Right atrium auricular region (tissue), 2 donors: Measurements from ENCODE around the gene WFS1. TPM values are rescaled to one million over a fixed set of nuclear protein-coding genes. Genes with fewer than 3 reads are reported as not detected.

ENCODE experiments used
- DNase-seq: peaks from one replicate; pipeline ENCODE4 v3.0.0-alpha.2; 2019; ENCODE audit warnings: low spot score
- H3K27ac ChIP-seq, 2 donors: fragments of 200-600 bp; sonication (generic); 1 replicate in 1 of 2; 2 replicates in 1 of 2; pipeline ENCODE4 v1.5.1; 2016 to 2019
- H3K27me3 ChIP-seq, 2 donors: fragments of 200-600 bp; sonication (generic); one replicate each; pipeline versions ENCODE4 v1.5.1 to v1.6.0; 2017 to 2019
- H3K36me3 ChIP-seq: fragments of 200-600 bp; sonication (generic); one replicate; pipeline ENCODE4 v1.5.1; 2016
- H3K4me1 ChIP-seq, 2 donors: fragments of 200-600 bp; sonication (generic); one replicate each; pipeline versions ENCODE4 v1.5.1 to v1.6.0; 2017 to 2019
- H3K4me3 ChIP-seq, 2 donors: fragments of 200-600 bp; sonication (generic); 1 replicate in 1 of 2; 2 replicates in 1 of 2; pipeline ENCODE4 v1.5.1; 2017 to 2019; ENCODE audit warnings: mild to moderate bottlenecking in 1 of 2, moderate library complexity in 1 of 2
- H3K9me3 ChIP-seq, 2 donors: fragments of 200-600 bp; sonication (generic); one replicate each; pipeline ENCODE4 v1.5.1; 2019
- CTCF ChIP-seq, 2 donors: fragments of 200-600 bp; sonication (generic); IDR thresholded peaks; one replicate each; pipeline ENCODE4 v1.5.1; 2019; ENCODE audit warnings: antibody characterized with exemption in 2 of 2
- total RNA-seq, 2 donors: library from RNA; depleted of rRNA; stranded (reverse); fragments of >200 nt; gene quantifications; one replicate each; pipeline ENCODE4 v1.1.0, GENCODE V29; 2016

Gene WFS1
- total RNA-seq, 2 donors from 2014 or later: 111 to 112 TPM

- Histone ChIP-seq H3K27me3 (no peaks in the 10 kb centered on the region), H3K27ac (no peak overlapping the region), H3K4me3 (no peak overlapping the region), H3K4me1 (no peaks in the 10 kb centered on the region), H3K36me3 (no peaks in the 10 kb centered on the region), H3K9me3 (peaks cover 0 to 9% of the 10 kb centered on the region in 2 donors)
- TF ChIP-seq CTCF (IDR thresholded peaks at IDR 0.05): no peak
- no peak for DNase-seq
Observed at GRCh38 chr4:6321361-6321760, 51.7 kb downstream of the WFS1 start.

GRCh38 chr4:6322067-6322760 lies 52.6 kb downstream of the WFS1 start:
- H3K4me1 ChIP-seq: peaks cover 0 to 4% of the 10 kb centered on the region in 2 donors
- no peak overlapping the region for H3K27ac ChIP-seq
- H3K4me3 ChIP-seq: no peak overlapping the region
- peaks cover 0 to 9% of the 10 kb centered on the region in 2 donors for H3K9me3 ChIP-seq
- no peak for DNase-seq
- H3K27me3 ChIP-seq: no peaks in the 10 kb centered on the region
- TF ChIP-seq CTCF (IDR thresholded peaks at IDR 0.05): no peak
- H3K36me3 ChIP-seq: no peaks in the 10 kb centered on the region

GRCh38 chr4:6322761-6323566 lies 53.3 kb downstream of the WFS1 start:
- no peak for DNase-seq

GRCh38 chr4:6324461-6324998 lies 54.9 kb downstream of the WFS1 start:
- no peak for DNase-seq
- no peak for TF ChIP-seq CTCF (IDR thresholded peaks at IDR 0.05)
- H3K4me3 ChIP-seq: no peak overlapping the region
- peak overlapping the region; percentile 52 to 62 for H3K27ac ChIP-seq
- H3K9me3 ChIP-seq: peaks cover 0 to 9% of the 10 kb centered on the region in 2 donors
- H3K36me3 ChIP-seq: no peaks in the 10 kb centered on the region
- H3K27me3 ChIP-seq: no peaks in the 10 kb centered on the region
- H3K4me1 ChIP-seq: peaks cover 0 to 8% of the 10 kb centered on the region in 2 donors

More at GRCh38 chr4:6322761-6323566, 53.3 kb downstream of the WFS1 start:
- no peak for TF ChIP-seq CTCF (IDR thresholded peaks at IDR 0.05)
- H3K36me3 ChIP-seq: no peaks in the 10 kb centered on the region
- H3K27ac ChIP-seq: no peak overlapping the region
- H3K27me3 ChIP-seq: no peaks in the 10 kb centered on the region
- peaks cover 0 to 9% of the 10 kb centered on the region in 2 donors for H3K9me3 ChIP-seq
- no peak overlapping the region for H3K4me3 ChIP-seq
- peaks cover 0 to 8% of the 10 kb centered on the region in 2 donors for H3K4me1 ChIP-seq

GRCh38 chr4:6324999-6325787 lies 55.5 kb downstream of the WFS1 start:
- Histone ChIP-seq H3K36me3 (no peaks in the 10 kb centered on the region), H3K27me3 (no peaks in the 10 kb centered on the region), H3K27ac (peak overlapping the region; percentile 52 to 62), H3K9me3 (peaks cover 0 to 2% of the 10 kb centered on the region in 2 donors), H3K4me1 (peaks cover 0 to 8% of the 10 kb centered on the region in 2 donors), H3K4me3 (no peak overlapping the region)
- peak; percentile 71 for DNase-seq
- TF ChIP-seq CTCF (IDR thresholded peaks at IDR 0.05): no peak
